Stomach smooth muscle (tissue), 2 donors: ENCODE data around the gene CPD.

Experiments
- H3K27ac ChIP-seq: one replicate; pipeline ENCODE4 v1.7.0; 2013; ENCODE audit warnings: mild to moderate bottlenecking, low read length, inconsistent platforms
- H3K27me3 ChIP-seq, 2 donors: one replicate each; pipeline ENCODE4 v1.7.0; 2013; ENCODE audit warnings: low read length in 2 of 2; ENCODE audit not compliant: insufficient read depth in 2 of 2, control insufficient read depth in 1 of 2
- H3K36me3 ChIP-seq, 2 donors: one replicate each; pipeline ENCODE4 v1.7.0; 2013; ENCODE audit warnings: low read length in 2 of 2; ENCODE audit not compliant: control insufficient read depth in 2 of 2, insufficient read depth in 2 of 2
- H3K4me1 ChIP-seq: one replicate; pipeline ENCODE4 v1.7.0; 2013; ENCODE audit warnings: low read length; ENCODE audit not compliant: control insufficient read depth, insufficient read depth
- H3K4me3 ChIP-seq, 2 donors: one replicate each; pipeline ENCODE4 v1.7.0; 2013; ENCODE audit warnings: low read length in 2 of 2
- H3K9ac ChIP-seq, 2 donors: one replicate each; pipeline ENCODE4 v1.7.0; 2013; ENCODE audit warnings: low read length in 2 of 2, mild to moderate bottlenecking in 1 of 2
- H3K9me3 ChIP-seq, 2 donors: one replicate each; pipeline ENCODE4 v1.7.0; 2013; ENCODE audit warnings: low read length in 2 of 2; ENCODE audit not compliant: control insufficient read depth in 2 of 2
- donor health status: healthy.
- donor health status: Pancreatic carcinoma.

Gene CPD

DNA sequence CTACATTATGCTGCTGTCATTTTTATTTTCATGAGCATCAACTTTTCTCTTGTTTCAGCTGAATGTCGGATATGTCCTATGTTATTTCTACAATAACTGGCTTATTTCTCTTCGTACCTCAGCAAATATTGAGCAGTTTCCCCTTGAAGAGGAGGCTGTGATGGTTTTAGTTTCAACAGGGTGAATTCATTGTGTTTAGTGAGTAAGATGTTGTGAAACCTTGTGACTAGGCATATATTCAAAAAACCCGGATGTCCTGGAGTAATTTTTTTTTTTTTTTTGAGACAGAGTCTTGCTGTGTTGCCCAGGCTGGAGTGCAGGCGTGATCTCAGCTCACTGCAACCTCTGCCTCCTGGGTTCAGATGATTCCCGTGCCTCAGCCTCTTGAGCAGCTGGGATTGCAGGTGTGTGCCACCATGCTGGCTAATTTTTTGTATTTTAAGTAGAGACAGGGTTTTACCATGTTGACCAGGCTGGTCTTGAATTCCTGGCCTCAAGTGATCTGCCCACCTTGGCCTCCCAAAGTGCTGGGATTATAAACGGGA, 11.1 kb downstream of the CPD start:
- Histone ChIP-seq H3K9ac (no peak overlapping the region), H3K4me1 (no peaks in the 10 kb centered on the region), H3K9me3 (no peaks in the 10 kb centered on the region), H3K4me3 (no peak overlapping the region), H3K27ac (no peak overlapping the region), H3K27me3 (no peaks in the 10 kb centered on the region), H3K36me3 (peaks cover 4 to 14% of the 10 kb centered on the region in 2 donors)

DNA sequence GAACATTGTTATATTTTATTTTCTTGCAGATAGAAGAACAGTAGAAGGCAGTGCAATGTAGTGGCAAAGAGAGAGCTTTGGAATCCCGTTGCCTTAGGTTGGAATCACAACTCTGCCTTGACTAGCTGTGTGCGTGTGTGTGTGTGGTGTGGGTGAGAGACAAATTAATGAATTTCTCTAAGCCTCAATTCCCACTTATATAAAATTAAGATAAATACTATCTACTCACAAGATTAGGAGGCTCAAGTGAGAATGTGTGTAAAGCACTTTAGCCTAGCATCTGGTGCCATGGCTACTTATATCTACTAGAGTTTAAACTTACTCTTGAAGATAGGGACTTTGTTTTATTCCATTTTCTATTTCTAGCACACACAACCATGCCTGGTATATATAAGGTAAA, 12.8 kb downstream of the CPD start:
- Histone ChIP-seq H3K9me3 (no peaks in the 10 kb centered on the region), H3K36me3 (peaks cover 2 to 6% of the 10 kb centered on the region in 2 donors)

DNA sequence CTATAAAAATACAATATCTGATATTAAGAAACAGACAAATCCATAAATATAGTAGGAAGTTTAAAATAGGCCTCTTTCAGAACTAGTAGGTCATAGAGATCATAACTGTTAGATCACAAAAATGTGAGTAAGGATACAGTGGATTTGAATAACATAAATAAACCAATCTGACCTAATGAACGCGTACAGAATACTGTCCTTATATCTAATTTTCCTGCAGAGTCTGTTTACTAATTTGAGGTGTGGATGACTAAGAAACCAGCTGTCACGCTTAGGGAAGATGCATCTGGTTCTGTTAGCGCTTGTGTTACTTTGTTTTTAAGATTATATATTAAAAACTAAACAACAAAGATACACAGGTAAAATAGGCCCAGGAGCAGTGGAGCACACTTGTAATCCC, 14.8 kb downstream of the CPD start:
- H3K36me3 ChIP-seq, result peaks cover 2% of the 10 kb centered on the region in 2 donors
- H3K9ac ChIP-seq, result no peak overlapping the region
- H3K4me3 ChIP-seq, result no peak overlapping the region
- no peak overlapping the region for H3K27ac ChIP-seq
- H3K27me3 ChIP-seq, result no peaks in the 10 kb centered on the region
- no peaks in the 10 kb centered on the region for H3K4me1 ChIP-seq
- no peaks in the 10 kb centered on the region for H3K9me3 ChIP-seq

More for the DNA sequence above, 12.8 kb downstream of the CPD start:
- Histone ChIP-seq H3K4me3 (no peak overlapping the region), H3K27ac (no peak overlapping the region), H3K27me3 (no peaks in the 10 kb centered on the region), H3K4me1 (no peaks in the 10 kb centered on the region), H3K9ac (no peak overlapping the region)

DNA sequence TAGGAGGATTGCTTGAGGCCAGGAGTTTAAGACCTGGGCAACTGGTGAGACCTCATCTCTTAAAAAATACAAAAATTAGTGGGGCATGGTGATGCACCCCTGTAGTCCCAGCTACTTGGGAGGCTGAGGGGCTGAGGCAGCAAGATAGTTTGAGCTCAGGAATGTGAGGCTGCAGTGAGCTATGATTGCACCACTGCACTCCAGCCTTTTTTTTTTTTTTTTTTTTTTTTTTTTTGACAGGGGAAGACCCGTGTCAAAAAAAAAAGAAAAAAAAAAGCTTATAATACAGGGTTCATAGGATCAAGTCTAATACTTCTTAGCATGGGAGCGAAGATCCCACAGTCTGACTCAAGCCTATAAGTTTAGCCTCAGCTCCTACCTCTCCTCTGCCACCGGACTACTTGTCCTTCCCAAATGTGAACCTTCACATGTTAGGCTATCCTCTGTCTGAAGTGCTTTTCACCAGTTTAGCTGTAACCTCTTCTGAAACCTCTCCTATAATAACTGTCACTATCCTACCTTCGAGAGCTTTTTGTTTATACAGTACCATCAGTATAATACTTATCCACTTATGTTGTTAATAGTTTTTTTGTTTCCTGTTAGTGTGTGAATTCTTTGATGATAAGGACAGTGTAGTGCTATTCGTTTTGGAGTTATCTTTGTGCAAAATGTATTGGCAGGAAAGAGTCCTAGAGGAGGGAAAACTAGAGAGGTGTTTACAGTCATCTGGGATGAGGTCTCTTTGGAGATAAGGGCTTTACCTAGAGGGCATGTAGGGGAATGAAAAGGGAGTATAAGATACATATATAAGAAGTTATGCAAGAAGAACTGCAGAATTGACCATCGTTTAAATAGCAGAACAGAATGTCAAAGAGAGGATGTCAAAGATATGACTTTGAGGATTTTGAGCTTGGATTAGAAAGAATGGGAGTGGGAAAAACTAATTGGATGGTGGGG, 15.5 kb downstream of the CPD start:
- Histone ChIP-seq H3K4me1 (no peaks in the 10 kb centered on the region), H3K27me3 (no peaks in the 10 kb centered on the region), H3K9ac (no peak overlapping the region), H3K36me3 (peaks cover 2% of the 10 kb centered on the region in 2 donors), H3K4me3 (no peak overlapping the region), H3K27ac (no peak overlapping the region), H3K9me3 (no peaks in the 10 kb centered on the region)

DNA sequence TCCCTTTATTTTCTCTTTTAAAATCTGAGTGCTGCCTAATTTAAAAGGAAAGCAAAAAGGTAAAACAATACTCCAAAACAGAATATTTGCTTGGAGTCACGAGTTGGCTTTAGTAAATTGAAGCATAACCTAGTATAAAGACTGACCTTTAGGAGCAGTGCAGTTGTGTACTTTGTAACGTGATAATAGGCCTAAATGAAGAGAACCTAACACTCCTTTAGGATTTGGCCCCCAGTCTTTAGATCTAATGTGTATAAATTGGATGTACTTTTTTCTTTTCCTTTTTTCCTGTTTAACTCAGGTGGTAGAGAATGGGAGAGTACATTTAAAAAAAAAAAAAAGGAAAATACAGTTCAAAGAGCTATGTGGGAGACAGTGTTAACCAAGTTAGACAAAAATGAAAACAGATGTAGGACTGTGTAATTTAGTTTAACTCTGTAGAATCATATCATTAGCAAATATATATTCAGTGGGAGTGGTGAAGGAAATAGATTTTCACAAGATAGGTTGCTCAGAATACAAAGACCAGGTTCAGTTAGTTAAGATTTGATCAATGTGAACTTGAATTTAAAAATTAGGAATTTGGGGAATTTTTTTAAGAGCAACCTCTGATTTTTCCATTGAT, 16.8 kb downstream of the CPD start:
- H3K9me3 ChIP-seq, result no peaks in the 10 kb centered on the region
- H3K9ac ChIP-seq, result no peak overlapping the region
- no peak overlapping the region for H3K4me3 ChIP-seq
- no peak overlapping the region for H3K27ac ChIP-seq
- no peaks in the 10 kb centered on the region for H3K27me3 ChIP-seq
- H3K4me1 ChIP-seq, result no peaks in the 10 kb centered on the region
- peaks cover under 1 to 2% of the 10 kb centered on the region in 2 donors for H3K36me3 ChIP-seq

DNA sequence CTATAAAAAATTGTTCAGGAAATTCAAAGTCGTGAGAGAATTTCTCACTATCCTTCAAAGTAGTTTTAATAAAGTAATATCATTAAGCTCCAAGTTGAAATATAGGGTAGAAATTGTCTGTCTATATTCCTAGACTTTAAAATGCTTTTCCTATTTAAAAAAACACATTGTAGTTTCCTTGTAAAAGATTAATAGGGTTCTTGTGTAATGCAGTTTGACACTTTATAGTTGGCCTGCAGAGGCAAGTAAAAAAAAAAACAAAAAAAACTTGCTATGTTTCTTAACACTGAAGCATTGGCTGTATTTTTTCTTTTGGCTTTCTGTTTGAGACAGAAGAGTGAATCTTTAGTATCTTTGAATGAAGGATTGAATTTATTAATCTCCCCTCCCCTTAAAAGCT, 17.4 kb downstream of the CPD start:
- Histone ChIP-seq H3K9ac (no peak overlapping the region), H3K36me3 (peaks cover 0 to 2% of the 10 kb centered on the region in 2 donors), H3K9me3 (no peaks in the 10 kb centered on the region), H3K27ac (no peak overlapping the region), H3K4me3 (no peak overlapping the region), H3K4me1 (no peaks in the 10 kb centered on the region), H3K27me3 (no peaks in the 10 kb centered on the region)

DNA sequence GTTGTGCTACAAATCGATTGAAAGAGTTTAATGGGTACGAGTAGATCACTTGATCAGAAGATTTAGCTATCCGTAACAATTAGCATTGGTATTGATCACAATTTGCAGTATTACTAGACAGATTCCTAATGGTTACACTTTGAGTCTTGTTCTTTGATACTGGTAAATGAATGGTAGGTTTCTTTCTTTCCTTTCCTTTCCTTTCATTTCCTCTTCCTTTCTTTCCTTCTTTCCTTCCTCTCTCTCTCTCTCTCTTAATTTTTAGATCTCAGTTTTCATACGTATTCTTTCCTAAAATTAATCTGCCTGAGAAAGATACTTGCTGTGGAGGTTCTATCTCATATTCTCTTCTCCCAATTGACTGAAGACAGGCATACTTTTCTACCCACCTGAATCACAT, 17.9 kb downstream of the CPD start:
- H3K27ac ChIP-seq, result no peak overlapping the region
- no peak overlapping the region for H3K9ac ChIP-seq
- H3K27me3 ChIP-seq, result no peaks in the 10 kb centered on the region
- no peak overlapping the region for H3K4me3 ChIP-seq
- no peaks in the 10 kb centered on the region for H3K9me3 ChIP-seq
- H3K4me1 ChIP-seq, result no peaks in the 10 kb centered on the region
- peaks cover 0 to 2% of the 10 kb centered on the region in 2 donors for H3K36me3 ChIP-seq

DNA sequence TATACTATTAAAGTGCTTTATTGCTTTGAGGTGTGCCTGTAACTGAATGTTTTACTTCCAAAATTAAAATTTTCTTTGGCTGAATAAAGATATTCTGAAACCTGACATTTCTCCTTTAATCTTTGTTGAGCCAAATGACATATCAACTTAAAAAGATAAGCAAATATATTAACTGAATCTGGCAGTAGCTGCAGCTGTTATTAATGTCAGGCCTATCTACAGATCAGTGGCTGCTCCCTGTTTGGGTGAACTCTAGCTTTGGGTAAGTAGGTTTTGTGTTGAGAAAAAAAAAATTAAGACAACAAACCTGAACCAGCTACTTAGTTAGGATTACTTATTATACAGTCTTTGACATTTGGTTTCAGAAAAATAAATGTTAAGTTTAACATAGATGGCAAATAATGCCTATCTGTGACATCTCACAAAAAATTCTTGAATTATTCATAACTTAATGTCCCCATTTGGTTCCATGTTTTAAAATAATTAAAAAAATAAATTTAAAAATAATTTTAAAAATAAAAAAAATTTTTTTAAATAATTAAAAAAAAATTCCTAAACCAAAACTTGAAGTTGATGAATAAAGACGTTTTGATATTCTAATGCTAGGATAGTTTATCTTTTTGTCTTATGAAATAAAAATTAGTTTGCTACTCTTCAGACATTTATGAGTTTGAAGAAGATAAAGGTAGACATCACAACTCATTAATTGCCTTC, 19.8 kb downstream of the CPD start:
- Histone ChIP-seq H3K9me3 (no peaks in the 10 kb centered on the region), H3K9ac (no peak overlapping the region), H3K4me3 (no peak overlapping the region), H3K4me1 (no peaks in the 10 kb centered on the region), H3K36me3 (peaks cover under 1 to 4% of the 10 kb centered on the region in 2 donors), H3K27me3 (no peaks in the 10 kb centered on the region), H3K27ac (no peak overlapping the region)

DNA sequence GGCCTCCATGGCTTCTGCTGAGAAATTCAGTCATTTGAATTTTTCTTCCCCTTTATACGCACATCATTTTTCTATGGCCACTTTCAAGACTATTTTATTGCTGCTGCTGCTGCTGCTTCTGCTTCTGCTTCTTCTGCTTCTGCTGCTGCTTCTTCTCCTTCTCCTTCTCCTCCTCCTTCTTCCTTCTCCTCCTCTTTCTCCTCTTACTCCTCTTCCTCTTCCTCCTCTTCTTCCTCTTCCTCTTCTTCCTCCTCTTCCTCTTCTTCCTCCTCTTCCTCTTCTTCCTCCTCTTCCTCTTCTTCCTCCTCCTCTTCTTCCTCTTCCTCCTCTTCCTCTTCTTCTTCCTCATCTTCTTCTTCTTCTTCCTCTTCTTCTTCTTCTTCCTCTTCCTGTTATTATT, 22.4 kb downstream of the CPD start:
- Histone ChIP-seq H3K27ac (no peak overlapping the region), H3K4me3 (no peak overlapping the region), H3K9ac (no peak overlapping the region), H3K4me1 (no peaks in the 10 kb centered on the region), H3K9me3 (no peaks in the 10 kb centered on the region), H3K27me3 (no peaks in the 10 kb centered on the region), H3K36me3 (peaks cover 2 to 4% of the 10 kb centered on the region in 2 donors)

DNA sequence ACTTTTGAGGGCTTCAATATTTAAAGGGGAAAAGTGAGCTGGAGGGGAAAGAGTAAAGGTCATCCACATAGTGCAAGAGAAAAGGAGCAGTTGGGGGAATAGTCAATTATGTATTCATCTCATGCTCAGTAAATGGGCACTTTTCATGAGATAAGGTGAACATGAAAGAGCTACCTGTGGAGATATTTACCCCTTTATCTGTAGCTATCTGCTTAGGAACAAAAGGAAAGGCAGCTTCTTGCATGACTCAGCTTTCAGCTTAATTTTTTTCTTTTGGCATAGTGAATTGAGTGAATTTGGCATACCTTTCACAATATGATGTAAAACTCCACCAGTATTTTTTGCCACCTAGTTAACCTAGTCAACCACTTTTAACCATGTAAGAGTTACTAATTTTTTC, 26.4 kb downstream of the CPD start:
- Histone ChIP-seq H3K27ac (no peak overlapping the region), H3K4me3 (no peak overlapping the region)

More for the DNA sequence above, 26.4 kb downstream of the CPD start:
- H3K9me3 ChIP-seq, result no peaks in the 10 kb centered on the region
- H3K4me1 ChIP-seq, result no peaks in the 10 kb centered on the region
- no peak overlapping the region for H3K9ac ChIP-seq
- peaks cover 2 to 4% of the 10 kb centered on the region in 2 donors for H3K36me3 ChIP-seq
- H3K27me3 ChIP-seq, result no peaks in the 10 kb centered on the region
